Progenitor cell of endocrine pancreas (in vitro differentiated cells): ENCODE measurements around the gene GOLGA6A. TPM values are rescaled to one million over a fixed set of nuclear protein-coding genes. Genes with fewer than 3 reads are reported as not detected.
"Not testable (repeated sequence)": the region's sequence is repeated elsewhere in the genome, so short reads cannot be mapped to it uniquely, and the experiment has no call there.

ENCODE experiments used
- DNase-seq: peaks from one replicate; pipeline ENCODE4 v3.0.0; 2021; ENCODE audit warnings: low spot score; ENCODE audit not compliant: unreplicated experiment
- H3K27ac Mint-ChIP-seq: 2 replicates; pipeline ENCODE4 v1.8.0; 2021; ENCODE audit warnings: mild to moderate bottlenecking, moderate library complexity, mixed read lengths
- H3K27me3 Mint-ChIP-seq: 2 replicates; pipeline ENCODE4 v1.8.0; 2021; ENCODE audit warnings: mixed read lengths
- H3K36me3 Mint-ChIP-seq: 2 replicates; pipeline ENCODE4 v1.8.0; 2022; ENCODE audit warnings: mixed read lengths; ENCODE audit not compliant: insufficient read depth
- H3K4me1 Mint-ChIP-seq: 2 replicates; pipeline ENCODE4 v1.8.0; 2021; ENCODE audit warnings: low read depth, mixed read lengths
- H3K4me3 Mint-ChIP-seq: 2 replicates; pipeline ENCODE4 v1.8.0; 2021; ENCODE audit warnings: low read depth, mild to moderate bottlenecking, moderate library complexity, mixed read lengths
- H3K9me3 Mint-ChIP-seq: 2 replicates; pipeline ENCODE4 v1.8.0; 2021; ENCODE audit warnings: low read depth, mixed read lengths
- CTCF ChIP-seq: fragments of 200-600 bp; sonication (generic); IDR thresholded peaks from one replicate; pipeline ENCODE4 v1.5.0; 2021; ENCODE audit warnings: antibody characterized with exemption, mild to moderate bottlenecking; ENCODE audit not compliant: unreplicated experiment
- total RNA-seq: library from RNA; stranded (reverse); gene quantifications from 2 replicates; pipeline ENCODE4 v1.2.1, GENCODE V29; 2021

Gene GOLGA6A
- total RNA-seq, 1 donor from 2014 or later, result 0.89 TPM

- peaks cover 51% of the 10 kb centered on the region for H3K27me3 Mint-ChIP-seq
- DNase-seq, result peak; percentile 41
- no peaks in the 10 kb centered on the region for H3K36me3 Mint-ChIP-seq
- H3K27ac Mint-ChIP-seq, result no peak overlapping the region
- H3K9me3 Mint-ChIP-seq, result no peaks in the 10 kb centered on the region
- H3K4me1 Mint-ChIP-seq, result no peaks in the 10 kb centered on the region
- H3K4me3 Mint-ChIP-seq, result no peak overlapping the region
- peak; percentile 55 for TF ChIP-seq CTCF
Measured at GRCh38 chr15:74053941-74054529, 28.3 kb downstream of the GOLGA6A start.

GRCh38 chr15:74053517-74053916, 28.8 kb downstream of the GOLGA6A start:
- TF ChIP-seq CTCF, result no peak
- Mint-ChIP-seq H3K4me1 (no peaks in the 10 kb centered on the region), H3K27me3 (peaks cover 46% of the 10 kb centered on the region), H3K36me3 (no peaks in the 10 kb centered on the region), H3K9me3 (no peaks in the 10 kb centered on the region), H3K27ac (no peak overlapping the region), H3K4me3 (no peak overlapping the region)
- DNase-seq, result no peak

- H3K9me3 Mint-ChIP-seq, H3K4me3 Mint-ChIP-seq, H3K4me1 Mint-ChIP-seq, DNase-seq, H3K36me3 Mint-ChIP-seq, H3K27ac Mint-ChIP-seq: not testable (repeated sequence)
- peaks cover 38% of the 10 kb centered on the region for H3K27me3 Mint-ChIP-seq
Measured at GRCh38 chr15:74052271-74053260, 29.8 kb downstream of the GOLGA6A start.

DNA sequence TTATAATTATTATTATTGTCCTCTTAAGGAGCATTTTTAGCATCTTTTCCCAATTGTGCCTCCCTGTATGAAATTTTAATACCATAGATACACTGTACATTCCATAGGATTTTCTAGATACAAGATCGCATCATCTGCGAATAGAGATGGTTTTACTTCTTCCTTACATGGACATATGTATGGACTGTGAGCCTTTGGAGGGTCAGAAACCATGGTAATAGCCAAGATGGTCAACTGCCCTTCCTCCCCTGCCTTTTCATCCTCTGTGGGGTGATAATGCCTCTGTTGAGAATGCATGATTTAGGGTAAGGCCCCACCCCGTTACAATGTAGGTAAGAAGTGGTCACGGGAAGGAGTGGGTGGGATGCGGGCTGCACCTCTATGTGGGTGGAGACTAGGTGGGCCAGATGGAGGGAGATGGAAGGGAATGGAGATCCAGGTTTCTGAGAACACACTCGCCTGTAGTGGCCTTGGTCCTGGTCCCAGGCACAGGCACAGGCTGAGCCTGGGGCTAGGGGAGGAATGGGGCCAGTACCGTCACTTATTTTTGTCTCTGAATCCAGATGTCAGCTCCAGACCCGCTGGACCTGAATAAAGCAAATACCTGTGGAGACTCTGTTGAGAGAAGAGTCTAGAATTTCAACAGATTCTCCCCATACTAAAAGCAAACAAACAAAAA, 31.7 kb downstream of the GOLGA6A start:
- H3K4me1 Mint-ChIP-seq, result no peaks in the 10 kb centered on the region
- H3K27ac Mint-ChIP-seq, result no peak overlapping the region
- no peaks in the 10 kb centered on the region for H3K36me3 Mint-ChIP-seq
- H3K27me3 Mint-ChIP-seq, result peaks cover 27% of the 10 kb centered on the region
- H3K9me3 Mint-ChIP-seq, result no peaks in the 10 kb centered on the region
- no peak for DNase-seq
- H3K4me3 Mint-ChIP-seq, result no peak overlapping the region
- no peak for TF ChIP-seq CTCF

DNA sequence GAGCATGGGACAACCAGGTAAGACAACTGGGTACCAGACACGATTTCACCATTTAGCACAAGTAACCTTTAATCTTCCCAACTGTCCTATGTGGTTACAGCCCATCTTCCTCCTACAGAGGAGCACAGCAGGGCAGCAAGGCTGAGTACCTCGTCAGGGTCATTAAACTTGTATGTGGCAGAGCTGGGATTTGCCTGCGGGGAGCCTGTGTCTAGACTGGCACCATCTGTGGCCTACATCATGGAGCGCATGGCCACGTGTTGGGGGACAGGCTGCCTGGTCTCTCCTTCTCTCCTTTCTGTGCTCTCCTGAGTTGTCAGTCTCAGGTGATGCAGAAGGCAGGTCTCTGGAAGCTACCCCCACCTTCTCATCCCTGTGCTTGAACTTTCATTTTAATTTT, 32.2 kb downstream of the GOLGA6A start:
- Mint-ChIP-seq H3K9me3 (no peaks in the 10 kb centered on the region), H3K27ac (no peak overlapping the region), H3K36me3 (no peaks in the 10 kb centered on the region), H3K4me1 (no peaks in the 10 kb centered on the region), H3K27me3 (peaks cover 24% of the 10 kb centered on the region), H3K4me3 (no peak overlapping the region)
- no peak for TF ChIP-seq CTCF
- no peak for DNase-seq
